Activated B cell treated with CpG ODN at 0.5 μM for 24 hours (primary cell): ENCODE results near the gene ASTN2. TPM values are rescaled to one million over a fixed set of nuclear protein-coding genes. Genes with fewer than 3 reads are reported as not detected.

Source experiments
- ATAC-seq: fragments of 200-7000 bp; cut with Tn5 transposase; one replicate; pipeline ENCODE4 v1.10.0; 2021; ENCODE audit warnings: low read depth, mild to moderate bottlenecking, moderate library complexity
- CTCF ChIA-PET: fragments of 350-600 bp; sonication (Branson Sonifier 250); formaldehyde crosslinking; loops from one replicate; lab custom pipeline; 2021; ENCODE audit warnings: antibody characterized with exemption; lab: Charles Lee
- POLR2A ChIA-PET: fragments of 350-600 bp; sonication (Branson Sonifier 250); formaldehyde crosslinking; loops from one replicate; lab custom pipeline; 2021; ENCODE audit warnings: antibody characterized with exemption; lab: Charles Lee
- DNase-seq: peaks from one replicate; pipeline ENCODE4 v3.0.0; 2022
- H3K27ac Mint-ChIP-seq: one replicate; pipeline ENCODE4 v1.8.0; 2020; ENCODE audit warnings: mixed read lengths
- H3K27me3 Mint-ChIP-seq: one replicate; pipeline ENCODE4 v1.8.0; 2021; ENCODE audit warnings: mixed read lengths
- H3K36me3 Mint-ChIP-seq: one replicate; pipeline ENCODE4 v1.8.0; 2021; ENCODE audit warnings: low read depth, mixed read lengths
- H3K4me1 Mint-ChIP-seq: one replicate; pipeline ENCODE4 v1.8.0; 2021; ENCODE audit warnings: mixed read lengths
- H3K4me3 Mint-ChIP-seq: one replicate; pipeline ENCODE4 v1.8.0; 2020; ENCODE audit warnings: mild to moderate bottlenecking, mixed read lengths
- H3K9me3 Mint-ChIP-seq: one replicate; pipeline ENCODE4 v1.8.0; 2020; ENCODE audit warnings: mixed read lengths
- intact Hi-C: fragments of 100-400 bp; cut with micrococcal nuclease; formaldehyde crosslinking; loops from one replicate; pipeline ENCODE4 v1.15.1; 2024
- total RNA-seq: library from RNA; stranded (reverse); gene quantifications from 2 replicates; pipeline ENCODE4 v1.2.3, GENCODE V29; 2022
- TF ChIP-seq, protein P1 (sequence below): fragments of 200-600 bp; IDR thresholded peaks from one replicate; pipeline ENCODE4 v1.8.0; 2022; ENCODE audit warnings: antibody characterized with exemption, mild to moderate bottlenecking

ASTN2 gene
- total RNA-seq, 1 donor from 2014 or later, result 2.3 TPM

DNA sequence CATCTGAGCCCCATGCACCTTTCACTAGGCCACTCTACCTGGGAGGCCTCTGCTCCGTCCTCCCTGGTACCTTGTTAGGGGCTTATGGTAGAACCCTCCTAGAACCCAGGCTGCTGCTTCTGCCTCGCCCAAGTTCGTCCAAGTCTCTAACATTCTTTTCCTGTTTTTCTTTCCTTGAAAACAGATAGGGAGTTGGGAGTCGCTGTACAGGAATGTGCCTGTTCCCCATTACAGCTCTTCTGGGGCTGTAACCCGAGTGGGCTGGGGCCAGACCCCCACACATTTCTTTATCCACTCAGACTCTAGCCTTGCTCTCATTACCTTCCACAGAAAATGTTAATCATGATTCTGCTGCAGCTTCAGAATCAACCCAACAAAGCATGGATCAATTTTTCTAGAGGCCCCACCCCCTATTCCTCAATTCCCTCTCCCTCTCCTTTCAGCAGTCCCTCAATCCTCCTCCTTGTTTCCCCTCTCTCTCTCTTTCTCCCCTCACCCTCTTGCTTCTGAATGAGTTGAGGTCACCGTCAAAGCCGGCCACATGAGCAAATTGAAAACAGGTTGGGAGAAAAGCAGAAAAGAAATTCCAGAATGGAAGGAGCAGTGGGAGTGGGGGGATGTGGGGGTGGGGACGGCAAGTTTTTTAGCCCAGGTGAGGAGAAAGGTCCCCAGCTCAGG lies 921.5 kb downstream of the ASTN2 start:
- DNase-seq, result no peak
- Mint-ChIP-seq H3K4me1 (no peaks in the 10 kb centered on the region), H3K27ac (no peak overlapping the region), H3K27me3 (peaks cover 2% of the 10 kb centered on the region), H3K4me3 (no peak overlapping the region), H3K9me3 (no peaks in the 10 kb centered on the region), H3K36me3 (no peaks in the 10 kb centered on the region)
- no peak for ATAC-seq
- TF ChIP-seq, protein P1, sequence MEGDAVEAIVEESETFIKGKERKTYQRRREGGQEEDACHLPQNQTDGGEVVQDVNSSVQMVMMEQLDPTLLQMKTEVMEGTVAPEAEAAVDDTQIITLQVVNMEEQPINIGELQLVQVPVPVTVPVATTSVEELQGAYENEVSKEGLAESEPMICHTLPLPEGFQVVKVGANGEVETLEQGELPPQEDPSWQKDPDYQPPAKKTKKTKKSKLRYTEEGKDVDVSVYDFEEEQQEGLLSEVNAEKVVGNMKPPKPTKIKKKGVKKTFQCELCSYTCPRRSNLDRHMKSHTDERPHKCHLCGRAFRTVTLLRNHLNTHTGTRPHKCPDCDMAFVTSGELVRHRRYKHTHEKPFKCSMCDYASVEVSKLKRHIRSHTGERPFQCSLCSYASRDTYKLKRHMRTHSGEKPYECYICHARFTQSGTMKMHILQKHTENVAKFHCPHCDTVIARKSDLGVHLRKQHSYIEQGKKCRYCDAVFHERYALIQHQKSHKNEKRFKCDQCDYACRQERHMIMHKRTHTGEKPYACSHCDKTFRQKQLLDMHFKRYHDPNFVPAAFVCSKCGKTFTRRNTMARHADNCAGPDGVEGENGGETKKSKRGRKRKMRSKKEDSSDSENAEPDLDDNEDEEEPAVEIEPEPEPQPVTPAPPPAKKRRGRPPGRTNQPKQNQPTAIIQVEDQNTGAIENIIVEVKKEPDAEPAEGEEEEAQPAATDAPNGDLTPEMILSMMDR, result no peak
- ChIA-PET CTCF (no interaction called here), POLR2A (no interaction called here)
- intact Hi-C loops, result no loop called here

DNA sequence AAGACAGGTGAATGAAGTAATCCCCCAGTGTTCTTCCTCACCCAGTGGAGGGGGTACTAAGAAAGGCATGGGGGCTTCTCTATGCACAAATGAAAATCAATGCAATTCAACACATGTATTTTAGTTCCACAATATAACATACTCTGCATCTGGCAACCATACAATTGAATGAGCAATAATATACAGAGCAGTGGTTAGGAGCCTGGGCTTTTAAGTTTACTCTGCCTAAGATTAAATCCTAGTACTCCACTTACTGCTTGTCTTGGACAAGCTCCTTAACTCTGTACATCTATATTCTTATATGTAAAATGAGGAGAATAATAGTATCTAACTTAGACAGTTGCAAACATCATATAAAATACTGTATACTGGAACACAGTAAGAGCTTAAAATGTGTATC lies 923.2 kb downstream of the ASTN2 start:
- no peak for DNase-seq
- Mint-ChIP-seq H3K9me3 (no peaks in the 10 kb centered on the region), H3K36me3 (no peaks in the 10 kb centered on the region), H3K27ac (no peak overlapping the region), H3K27me3 (no peaks in the 10 kb centered on the region), H3K4me1 (no peaks in the 10 kb centered on the region), H3K4me3 (no peak overlapping the region)
- ATAC-seq, result no peak
- CTCF ChIA-PET, result no interaction called here
- POLR2A ChIA-PET, result no interaction called here
- TF ChIP-seq, protein P1, result no peak
- intact Hi-C loops, result no loop called here

DNA sequence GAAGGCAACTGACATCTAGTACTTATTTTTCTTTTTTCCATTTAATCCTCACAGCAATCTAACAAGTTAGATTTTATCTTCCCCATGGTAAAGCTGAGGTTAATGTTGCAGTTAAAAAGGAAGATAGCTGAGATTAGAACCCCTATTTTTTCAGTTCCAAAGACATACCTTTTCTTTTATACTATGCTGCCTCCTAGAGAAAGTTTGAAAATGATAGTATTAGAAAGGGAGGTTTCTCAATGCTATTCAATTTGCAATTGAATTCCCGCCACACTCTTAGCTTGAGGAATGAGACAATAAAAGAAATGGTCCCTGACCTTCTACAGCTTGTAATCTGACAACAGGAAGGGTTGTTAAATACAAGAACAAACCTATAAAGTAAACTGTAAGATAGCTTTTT lies 923.6 kb downstream of the ASTN2 start:
- Mint-ChIP-seq H3K4me1 (no peaks in the 10 kb centered on the region), H3K27me3 (no peaks in the 10 kb centered on the region), H3K4me3 (no peak overlapping the region), H3K27ac (no peak overlapping the region), H3K36me3 (no peaks in the 10 kb centered on the region), H3K9me3 (no peaks in the 10 kb centered on the region)
- CTCF ChIA-PET, result no interaction called here
- TF ChIP-seq, protein P1, result no peak
- POLR2A ChIA-PET, result no interaction called here
- ATAC-seq, result no peak
- no peak for DNase-seq
- intact Hi-C loops, result no loop called here

DNA sequence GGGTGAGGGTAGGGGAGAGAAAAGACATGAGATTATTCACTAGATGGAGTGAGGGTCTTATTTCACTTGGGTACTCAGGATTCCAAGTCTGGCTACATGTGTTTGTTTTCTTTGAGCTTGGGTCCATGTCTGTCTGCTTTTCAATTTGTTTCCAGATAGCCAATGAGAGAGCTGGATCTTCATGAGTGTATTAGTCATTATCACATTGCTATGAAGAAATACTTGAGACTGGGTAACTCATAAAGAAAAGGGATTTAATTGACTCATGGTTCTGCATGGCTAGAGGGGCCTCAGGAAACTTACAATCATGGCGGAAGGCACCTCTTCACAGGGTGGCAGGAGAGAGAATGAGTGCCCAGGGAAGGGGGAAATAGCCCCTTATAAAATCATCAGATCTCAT lies 924.5 kb downstream of the ASTN2 start:
- Mint-ChIP-seq H3K36me3 (no peaks in the 10 kb centered on the region), H3K27me3 (no peaks in the 10 kb centered on the region), H3K4me1 (no peaks in the 10 kb centered on the region), H3K4me3 (no peak overlapping the region), H3K27ac (no peak overlapping the region), H3K9me3 (no peaks in the 10 kb centered on the region)
- intact Hi-C loops, result no loop called here
- POLR2A ChIA-PET, result no interaction called here
- CTCF ChIA-PET, result no interaction called here
- ATAC-seq (no peak), DNase-seq (no peak)
- TF ChIP-seq, protein P1, result no peak

DNA sequence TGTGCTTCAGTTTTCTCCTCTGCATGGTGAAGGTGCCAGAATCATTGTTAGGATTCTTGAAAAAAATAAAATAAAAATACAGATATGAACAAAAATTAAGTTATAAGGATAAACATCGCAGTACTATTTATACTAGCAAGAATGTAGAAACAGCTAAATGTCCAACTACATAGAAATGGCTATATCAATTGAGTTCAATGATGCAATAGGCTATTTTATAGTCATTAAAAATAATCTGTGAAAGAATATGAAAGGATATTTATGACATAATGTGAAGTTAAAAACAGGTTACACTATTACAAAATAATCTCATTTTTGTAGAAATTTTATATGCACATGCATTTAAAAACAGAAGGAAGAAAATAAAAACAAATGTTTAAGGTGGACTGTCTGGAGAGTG lies 926.5 kb downstream of the ASTN2 start:
- CTCF ChIA-PET, result interaction anchor here (1.3 kb wide), 1 partner anchor 10 kb away, joined by 4 read pairs; no protein-coding TSS in a partner anchor
- H3K4me1 Mint-ChIP-seq, result no peaks in the 10 kb centered on the region
- TF ChIP-seq, protein P1, result no peak
- DNase-seq, result no peak
- intact Hi-C loops, result no loop called here
- no peak for ATAC-seq
- no peaks in the 10 kb centered on the region for H3K27me3 Mint-ChIP-seq
- no peak overlapping the region for H3K4me3 Mint-ChIP-seq
- H3K9me3 Mint-ChIP-seq, result no peaks in the 10 kb centered on the region
- H3K27ac Mint-ChIP-seq, result no peak overlapping the region
- H3K36me3 Mint-ChIP-seq, result no peaks in the 10 kb centered on the region
- POLR2A ChIA-PET, result no interaction called here
